Naive B cell (primary cell): ENCODE results near the gene FRRS1. TPM values are rescaled to one million over a fixed set of nuclear protein-coding genes. Genes with fewer than 3 reads are reported as not detected.
"Not testable (repeated sequence)": the region's sequence is repeated elsewhere in the genome, so short reads cannot be mapped to it uniquely, and the experiment has no call there.

Source experiments
- ATAC-seq, 2 donors: fragments of 150-1000 bp; cut with Tn5 transposase; 2 replicates each; pipeline ENCODE4 v1.10.0; 2021; ENCODE audit warnings: low read depth in 2 of 2, mild to moderate bottlenecking in 2 of 2, moderate library complexity in 2 of 2
- DNase-seq: peaks from one replicate; pipeline ENCODE4 v3.0.0; 2022
- H3K27ac Mint-ChIP-seq, 6 donors: one replicate each; pipeline ENCODE4 v1.8.0; 2020 to 2022; ENCODE audit warnings: mild to moderate bottlenecking in 6 of 6, mixed read lengths in 6 of 6, moderate library complexity in 5 of 6, inconsistent platforms in 2 of 6
- H3K27me3 Mint-ChIP-seq, 3 donors: one replicate each; pipeline ENCODE4 v1.8.0; 2021 to 2022; ENCODE audit warnings: mixed read lengths in 3 of 3, mild to moderate bottlenecking in 1 of 3
- H3K36me3 Mint-ChIP-seq, 2 donors: one replicate each; pipeline ENCODE4 v1.8.0; 2020 to 2022; ENCODE audit warnings: mixed read lengths in 2 of 2, inconsistent platforms in 1 of 2, mild to moderate bottlenecking in 1 of 2
- H3K4me1 Mint-ChIP-seq, 3 donors: one replicate each; pipeline ENCODE4 v1.8.0; 2020 to 2022; ENCODE audit warnings: mixed read lengths in 3 of 3, inconsistent platforms in 1 of 3, mild to moderate bottlenecking in 1 of 3, moderate library complexity in 1 of 3
- H3K4me3 Mint-ChIP-seq, 8 donors: one replicate each; pipeline ENCODE4 v1.8.0; 2020 to 2022; ENCODE audit warnings: mild to moderate bottlenecking in 8 of 8, mixed read lengths in 8 of 8, moderate library complexity in 8 of 8, inconsistent platforms in 2 of 8
- H3K9me3 Mint-ChIP-seq, 7 donors: one replicate each; pipeline ENCODE4 v1.8.0; 2020 to 2022; ENCODE audit warnings: mixed read lengths in 7 of 7, mild to moderate bottlenecking in 5 of 7, inconsistent platforms in 2 of 7, moderate library complexity in 1 of 7
- polyA plus RNA-seq, 6 donors: library from polyadenylated mRNA; unstranded; fragments of 300-500 nt; fragmentation: Illumina TruSeq; gene quantifications; one replicate each; pipeline ENCODE4 v1.2.3, GENCODE V29; 2021; ENCODE audit warnings: low read depth in 6 of 6

Gene FRRS1, protein sequence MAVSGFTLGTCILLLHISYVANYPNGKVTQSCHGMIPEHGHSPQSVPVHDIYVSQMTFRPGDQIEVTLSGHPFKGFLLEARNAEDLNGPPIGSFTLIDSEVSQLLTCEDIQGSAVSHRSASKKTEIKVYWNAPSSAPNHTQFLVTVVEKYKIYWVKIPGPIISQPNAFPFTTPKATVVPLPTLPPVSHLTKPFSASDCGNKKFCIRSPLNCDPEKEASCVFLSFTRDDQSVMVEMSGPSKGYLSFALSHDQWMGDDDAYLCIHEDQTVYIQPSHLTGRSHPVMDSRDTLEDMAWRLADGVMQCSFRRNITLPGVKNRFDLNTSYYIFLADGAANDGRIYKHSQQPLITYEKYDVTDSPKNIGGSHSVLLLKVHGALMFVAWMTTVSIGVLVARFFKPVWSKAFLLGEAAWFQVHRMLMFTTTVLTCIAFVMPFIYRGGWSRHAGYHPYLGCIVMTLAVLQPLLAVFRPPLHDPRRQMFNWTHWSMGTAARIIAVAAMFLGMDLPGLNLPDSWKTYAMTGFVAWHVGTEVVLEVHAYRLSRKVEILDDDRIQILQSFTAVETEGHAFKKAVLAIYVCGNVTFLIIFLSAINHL
- 1 to 10 TPM in 1 of 6 donors, under 1 TPM in 2, not detected in 3; 0.11 to 1.5 (median 0.13) TPM for polyA plus RNA-seq

DNA sequence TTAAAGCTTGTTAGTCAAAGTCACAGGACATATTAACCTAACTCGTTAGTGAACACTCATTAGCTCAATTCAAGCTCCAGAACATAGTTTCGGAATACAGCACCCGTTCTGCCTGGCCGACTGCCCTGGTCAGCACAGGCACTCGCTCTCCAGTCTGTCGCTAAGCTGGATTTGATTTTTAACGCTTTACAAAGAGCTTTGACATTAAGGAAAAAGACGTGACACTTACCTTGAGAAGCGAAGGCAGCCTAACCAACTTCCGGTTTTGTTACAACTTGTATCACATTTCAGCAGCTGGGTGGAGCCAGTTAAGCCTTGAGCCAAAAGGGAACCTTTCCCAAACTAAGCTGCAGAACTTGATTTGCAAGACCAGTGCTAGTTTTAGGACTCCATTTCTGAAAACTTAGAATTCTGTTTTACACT is at the start of gene FRRS1:
Gene FRRS1, minus strand, starts transcription at position 258 of the 423 bp plus-strand sequence. CDS start 17,867 bp downstream, outside the sequence.
- peak; percentile 35 for DNase-seq
- H3K4me3 Mint-ChIP-seq: peak within 1 kb of the TSS; percentile 87 to 99 (median 94)
- no peaks in the 10 kb centered on the region for H3K36me3 Mint-ChIP-seq
- peaks cover 0 to 23% (median 13%) of the 10 kb centered on the region in 3 donors for H3K27me3 Mint-ChIP-seq
- H3K9me3 Mint-ChIP-seq: no peaks in the 10 kb centered on the region
- H3K4me1 Mint-ChIP-seq: peaks cover 0 to 10% (median 7%) of the 10 kb centered on the region in 3 donors
- peak; percentile 87 to 92 for ATAC-seq
- peak within 1 kb of the TSS in 5 of 6 donors; percentile 67 to 98 (median 95) for H3K27ac Mint-ChIP-seq

DNA sequence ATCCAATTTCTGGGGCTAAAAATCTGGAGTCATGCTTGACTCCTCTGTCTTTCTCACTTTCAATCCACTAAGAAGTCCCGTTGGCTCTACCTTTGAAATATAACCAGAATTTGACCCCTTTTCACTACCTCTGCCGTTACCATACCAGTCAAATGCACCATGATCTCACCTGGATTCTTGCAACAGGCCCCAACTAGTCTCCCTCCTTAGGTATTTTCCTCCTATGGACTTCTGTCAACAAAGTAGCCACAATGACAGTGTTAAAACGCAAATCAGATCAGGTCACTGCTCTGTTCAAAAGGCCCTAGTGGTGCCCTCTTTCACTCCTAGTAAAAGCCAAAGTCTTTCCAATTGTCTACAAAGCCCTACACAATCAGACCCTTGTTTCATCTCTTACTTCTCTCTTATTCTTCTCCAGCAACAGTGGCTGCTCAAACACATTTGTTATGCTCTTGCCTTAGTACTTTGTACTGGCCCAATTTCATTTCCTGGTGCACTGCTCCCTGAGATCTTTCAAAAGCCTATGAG is 48.0 kb upstream of the FRRS1 start:
- Mint-ChIP-seq H3K4me1 (no peaks in the 10 kb centered on the region), H3K4me3 (no peak overlapping the region), H3K27me3 (peaks cover 12 to 25% (median 20%) of the 10 kb centered on the region in 3 donors), H3K9me3 (no peaks in the 10 kb centered on the region), H3K36me3 (no peaks in the 10 kb centered on the region), H3K27ac (peak overlapping the region in 1 of 6 donors; percentile 2)
- ATAC-seq (no peak), DNase-seq (no peak)

DNA sequence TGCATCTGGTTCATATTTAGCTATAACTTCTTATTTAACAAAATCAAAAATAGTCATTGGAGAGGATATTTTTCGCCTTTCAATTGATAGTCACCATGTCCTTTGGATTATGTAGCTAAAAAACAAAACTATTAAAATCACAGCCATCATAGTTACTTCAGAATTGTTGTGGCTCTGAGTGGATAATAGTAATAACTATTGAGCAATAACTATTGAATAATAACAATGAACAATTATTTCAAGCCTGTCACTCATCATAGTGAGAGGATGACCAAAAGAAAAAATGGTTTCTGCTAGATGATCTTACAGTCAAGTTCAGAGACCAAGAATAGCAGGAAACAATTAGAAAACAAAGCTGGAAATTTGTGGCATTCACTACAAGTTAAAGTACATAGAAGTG is 45.3 kb upstream of the FRRS1 start:
- no peak for ATAC-seq
- Mint-ChIP-seq H3K36me3 (no peaks in the 10 kb centered on the region), H3K4me3 (no peak overlapping the region), H3K4me1 (peaks cover 0 to 3% (median 0%) of the 10 kb centered on the region in 3 donors), H3K27me3 (peaks cover 12 to 30% (median 25%) of the 10 kb centered on the region in 3 donors), H3K27ac (no peak overlapping the region), H3K9me3 (no peaks in the 10 kb centered on the region)
- DNase-seq: no peak

DNA sequence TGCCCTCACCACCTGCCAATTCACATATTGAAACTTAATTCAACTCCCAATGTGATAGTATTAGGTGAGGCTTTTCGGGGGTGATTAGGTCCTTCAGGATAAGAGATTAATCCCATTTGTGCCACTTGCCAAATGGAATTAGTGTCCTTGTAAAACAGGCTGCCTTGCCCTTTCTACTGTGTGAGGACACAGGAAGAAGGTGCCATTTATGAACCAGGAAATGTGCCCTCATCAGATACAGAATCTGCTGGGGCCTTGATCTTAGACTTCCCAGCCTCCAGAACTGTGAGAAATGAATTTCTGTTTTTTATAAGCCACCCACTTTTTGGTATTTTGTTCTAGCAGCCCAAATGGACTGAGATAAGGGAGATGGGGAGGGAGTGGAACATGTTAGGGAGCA is 44.6 kb upstream of the FRRS1 start:
- H3K36me3 Mint-ChIP-seq: no peaks in the 10 kb centered on the region
- no peaks in the 10 kb centered on the region for H3K9me3 Mint-ChIP-seq
- H3K27ac Mint-ChIP-seq: no peak overlapping the region
- ATAC-seq (no peak), DNase-seq (no peak)
- no peak overlapping the region for H3K4me3 Mint-ChIP-seq
- H3K4me1 Mint-ChIP-seq: peaks cover 0 to 3% (median 0%) of the 10 kb centered on the region in 3 donors
- H3K27me3 Mint-ChIP-seq: peaks cover 8 to 27% (median 25%) of the 10 kb centered on the region in 3 donors

DNA sequence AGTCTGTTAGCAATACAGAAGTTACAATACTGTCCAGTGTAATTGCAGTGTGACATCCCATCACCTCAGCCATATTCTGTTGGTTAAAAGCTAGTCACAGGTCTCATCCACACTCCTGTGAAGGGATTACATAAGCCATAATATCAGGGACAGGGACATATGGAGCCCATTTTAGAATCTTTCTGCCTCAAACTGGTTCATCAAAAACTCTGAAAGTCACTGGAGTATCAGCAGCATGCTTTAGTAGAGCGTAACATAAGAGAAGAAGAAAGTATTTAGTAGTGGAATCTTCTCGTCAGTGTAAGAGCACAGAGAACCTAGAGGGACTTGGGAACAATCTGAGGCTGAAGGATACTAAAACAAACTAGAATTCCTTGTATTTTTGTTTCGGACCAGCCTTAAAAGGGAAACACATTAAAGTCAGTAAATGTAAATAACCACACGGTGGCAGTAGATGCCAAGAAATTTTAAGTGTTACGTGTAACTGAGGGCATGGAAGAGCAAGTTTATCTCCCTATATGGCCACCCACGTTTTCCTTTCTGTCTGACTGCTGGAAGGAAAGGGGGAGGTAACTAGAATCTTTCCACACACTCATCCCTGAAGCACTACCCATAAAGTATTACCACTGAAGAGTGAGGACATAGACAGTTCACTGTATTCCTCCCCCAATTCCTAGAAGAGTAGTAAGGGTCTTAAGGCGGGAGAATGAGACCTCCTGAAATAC is 42.1 kb upstream of the FRRS1 start:
- H3K4me1 Mint-ChIP-seq: peaks cover 0 to 3% (median 0%) of the 10 kb centered on the region in 3 donors
- no peaks in the 10 kb centered on the region for H3K9me3 Mint-ChIP-seq
- H3K27ac Mint-ChIP-seq: no peak overlapping the region
- H3K36me3 Mint-ChIP-seq: no peaks in the 10 kb centered on the region
- no peak overlapping the region for H3K4me3 Mint-ChIP-seq
- ATAC-seq (peak; percentile 63 to 76), DNase-seq (peak; percentile 47)
- peaks cover 8 to 16% (median 14%) of the 10 kb centered on the region in 3 donors for H3K27me3 Mint-ChIP-seq

DNA sequence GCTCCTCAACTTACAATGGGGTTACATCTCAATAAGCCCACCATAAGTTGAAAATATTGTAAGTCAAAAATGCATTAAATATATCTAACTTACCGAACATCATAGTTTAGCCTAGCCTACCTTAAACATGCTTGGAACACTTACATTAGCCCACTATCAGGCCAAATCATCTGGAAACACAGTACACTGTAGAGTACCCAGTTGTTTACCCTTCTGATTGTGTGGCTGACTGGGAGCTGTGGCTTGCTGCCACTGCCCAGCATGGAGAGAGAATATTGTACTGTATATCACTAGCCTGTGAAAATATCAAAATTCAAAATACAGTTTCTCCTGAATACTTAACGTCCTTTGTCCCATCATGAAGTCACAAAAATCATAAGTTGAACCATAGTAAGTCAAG is 40.4 kb upstream of the FRRS1 start:
- Mint-ChIP-seq H3K27me3 (peaks cover 0 to 16% (median 5%) of the 10 kb centered on the region in 3 donors), H3K9me3 (no peaks in the 10 kb centered on the region), H3K4me3 (no peak overlapping the region), H3K27ac (no peak overlapping the region), H3K36me3 (no peaks in the 10 kb centered on the region), H3K4me1 (peaks cover 0 to 3% (median 0%) of the 10 kb centered on the region in 3 donors)
- DNase-seq: no peak
- ATAC-seq: no peak

DNA sequence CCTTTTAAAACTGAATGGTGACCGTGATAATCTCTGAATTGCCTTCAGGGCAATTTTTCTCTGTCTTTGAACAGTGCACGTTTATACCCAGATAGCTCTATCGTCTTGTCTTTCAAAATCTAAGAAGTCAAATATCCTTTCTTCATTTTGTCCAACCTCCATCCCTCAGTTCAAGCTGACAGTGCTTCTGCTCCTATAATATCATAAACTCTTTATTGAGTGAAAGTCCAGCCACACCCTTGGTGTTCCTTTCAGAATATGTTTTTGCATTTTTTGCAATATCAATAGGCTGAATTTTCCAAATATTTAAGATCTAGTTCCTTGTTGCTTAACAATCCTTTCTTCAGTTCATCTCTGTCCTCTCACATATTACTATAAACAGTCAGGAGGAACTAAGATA is 35.1 kb upstream of the FRRS1 start:
- Mint-ChIP-seq H3K4me3 (no peak overlapping the region), H3K36me3 (no peaks in the 10 kb centered on the region), H3K4me1 (no peaks in the 10 kb centered on the region), H3K9me3 (no peaks in the 10 kb centered on the region), H3K27me3 (peaks cover 8 to 16% (median 14%) of the 10 kb centered on the region in 3 donors), H3K27ac (no peak overlapping the region)
- DNase-seq: no peak
- no peak for ATAC-seq

DNA sequence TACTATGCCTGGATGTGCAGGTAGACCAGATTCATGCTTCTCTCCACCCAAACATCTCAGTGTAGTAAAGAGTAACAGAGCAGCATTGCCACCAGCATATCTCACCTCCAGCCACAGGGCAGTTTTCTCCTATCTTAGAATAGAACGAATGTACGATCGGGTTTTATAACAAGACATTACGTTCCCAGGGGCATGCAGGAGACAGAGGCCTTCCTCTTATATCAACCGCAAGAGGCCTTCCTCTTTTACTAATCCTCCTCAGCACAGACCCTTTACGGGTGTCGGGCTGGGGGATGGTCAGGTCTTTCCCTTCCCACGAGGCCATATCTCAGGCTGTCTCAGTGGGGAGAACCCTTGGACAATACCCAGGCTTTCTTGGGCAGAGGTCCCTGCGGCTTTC is 27.4 kb upstream of the FRRS1 start:
- H3K9me3 Mint-ChIP-seq, H3K36me3 Mint-ChIP-seq: not testable (repeated sequence)
- H3K4me1 Mint-ChIP-seq: peaks cover 12 to 14% (median 14%) of the 10 kb centered on the region in 3 donors
- H3K27ac Mint-ChIP-seq: peak overlapping the region in 2 of 6 donors; percentile 2 to 48
- ATAC-seq (peak in 1 of 2 donors; percentile 49), DNase-seq (peak; percentile 44)
- H3K4me3 Mint-ChIP-seq: peak overlapping the region in 5 of 8 donors; percentile 19 to 81 (median 42)
- peaks cover 10 to 12% (median 11%) of the 10 kb centered on the region in 3 donors for H3K27me3 Mint-ChIP-seq

DNA sequence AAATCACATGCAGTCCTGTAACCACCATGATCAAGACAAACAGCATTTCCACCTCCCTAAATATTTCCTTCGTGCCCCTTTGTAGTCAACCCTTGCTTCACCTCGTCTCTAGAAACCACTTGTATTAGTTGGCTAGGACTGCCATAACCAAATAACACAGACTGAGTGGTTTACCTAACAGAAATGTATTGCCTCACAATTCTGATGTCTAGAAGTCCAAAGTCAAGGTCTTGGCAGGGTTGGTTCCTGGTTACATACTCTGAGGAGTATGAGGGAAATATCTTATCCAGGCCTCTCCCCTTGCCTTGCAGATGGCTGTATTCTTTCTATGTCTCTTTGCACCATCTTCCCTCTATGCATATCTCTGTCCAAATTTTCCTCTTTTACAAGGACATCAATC is 23.3 kb upstream of the FRRS1 start:
- Mint-ChIP-seq H3K4me3 (no peak overlapping the region), H3K36me3 (no peaks in the 10 kb centered on the region), H3K4me1 (peaks cover 25 to 39% (median 32%) of the 10 kb centered on the region in 3 donors), H3K27me3 (peaks cover 18 to 21% (median 20%) of the 10 kb centered on the region in 3 donors), H3K9me3 (peaks cover 0 to 2% (median 0%) of the 10 kb centered on the region in 7 donors), H3K27ac (no peak overlapping the region)
- ATAC-seq (no peak), DNase-seq (no peak)

DNA sequence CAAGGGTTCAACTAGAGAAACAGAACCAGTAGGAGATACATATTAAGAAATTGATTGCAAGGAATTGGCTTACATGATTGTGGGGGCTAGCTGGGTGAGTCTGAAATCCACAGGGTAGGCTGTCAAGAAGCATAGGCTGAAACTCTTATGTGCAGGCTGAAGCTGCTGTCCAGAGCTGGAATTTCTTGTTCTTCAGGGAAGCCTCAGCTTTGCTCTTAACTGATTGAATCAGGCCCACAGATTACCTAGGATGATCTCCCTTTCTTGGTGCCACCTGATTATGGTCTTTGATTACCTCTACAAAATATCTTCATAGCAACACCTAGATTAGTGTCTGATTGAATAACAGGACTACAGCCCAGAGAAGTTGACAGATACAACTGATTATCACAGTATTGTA is 22.5 kb upstream of the FRRS1 start:
- ATAC-seq: no peak
- peaks cover 24 to 42% (median 33%) of the 10 kb centered on the region in 3 donors for H3K4me1 Mint-ChIP-seq
- H3K4me3 Mint-ChIP-seq: no peak overlapping the region
- DNase-seq: no peak
- peaks cover 18 to 21% (median 20%) of the 10 kb centered on the region in 3 donors for H3K27me3 Mint-ChIP-seq
- no peak overlapping the region for H3K27ac Mint-ChIP-seq
- no peaks in the 10 kb centered on the region for H3K36me3 Mint-ChIP-seq
- H3K9me3 Mint-ChIP-seq: peaks cover 0 to 2% (median 0%) of the 10 kb centered on the region in 7 donors

DNA sequence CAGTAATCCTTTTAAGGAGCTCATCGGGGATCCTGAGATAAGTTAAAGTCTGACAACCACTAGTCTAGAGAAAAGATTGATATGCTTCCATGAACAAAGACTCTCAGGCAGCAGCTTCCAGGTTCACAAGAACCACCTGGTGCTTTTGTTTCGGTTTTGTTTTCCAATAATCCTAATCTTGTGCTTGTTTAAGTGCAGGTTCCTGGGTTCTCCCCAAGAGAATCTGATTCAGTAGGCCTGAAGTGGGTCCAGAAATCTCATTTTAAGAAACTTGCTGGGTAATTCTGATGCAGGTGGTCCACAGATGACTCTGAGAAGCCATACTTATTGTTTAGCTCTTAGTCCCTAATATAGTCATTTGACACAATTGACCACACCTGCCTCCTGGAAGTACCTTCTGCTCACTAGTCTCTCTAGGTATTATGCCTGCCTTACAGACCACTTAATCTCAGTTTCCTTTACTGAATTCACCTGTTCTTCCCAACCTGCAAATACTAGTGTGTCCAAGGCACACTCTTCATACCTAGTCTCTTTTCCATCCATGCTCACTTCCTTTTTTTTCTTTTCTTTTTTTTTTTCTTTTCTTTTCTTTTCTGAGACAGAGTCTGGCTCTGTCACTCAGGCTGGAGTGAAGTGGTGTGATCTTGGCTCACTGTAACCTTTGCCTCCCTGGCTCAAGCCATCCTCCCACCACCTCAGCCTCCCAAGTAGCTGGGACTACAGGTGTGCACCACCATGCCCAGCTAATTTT is 20.5 kb upstream of the FRRS1 start:
- ATAC-seq: peak in 1 of 2 donors; percentile 28
- no peak overlapping the region for H3K4me3 Mint-ChIP-seq
- H3K27me3 Mint-ChIP-seq: peaks cover 27 to 30% (median 27%) of the 10 kb centered on the region in 3 donors
- no peak for DNase-seq
- no peak overlapping the region for H3K27ac Mint-ChIP-seq
- H3K9me3 Mint-ChIP-seq: peaks cover 0 to 2% (median 0%) of the 10 kb centered on the region in 7 donors
- peaks cover 22 to 38% (median 33%) of the 10 kb centered on the region in 3 donors for H3K4me1 Mint-ChIP-seq
- no peaks in the 10 kb centered on the region for H3K36me3 Mint-ChIP-seq

DNA sequence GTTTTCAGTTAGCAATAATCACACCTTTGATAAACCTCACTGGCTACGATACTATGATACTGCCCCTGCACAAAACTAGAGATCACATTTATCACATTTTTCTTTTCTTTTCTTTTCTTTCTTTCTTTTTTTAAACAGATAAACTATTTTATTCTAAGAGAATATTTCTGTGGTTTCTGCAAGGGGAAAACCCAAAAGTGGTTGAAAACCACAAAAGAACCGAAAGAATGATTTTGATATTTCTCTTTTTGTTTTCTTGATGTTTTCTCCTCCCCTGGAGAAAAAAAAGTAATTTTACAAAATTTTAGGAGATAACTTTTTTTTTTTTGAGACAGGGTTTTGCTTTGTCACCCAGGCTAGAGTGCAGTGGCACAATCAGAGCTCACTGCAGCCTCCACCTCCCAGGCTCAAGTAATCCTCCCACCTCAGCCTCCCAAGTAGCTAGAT is 18.4 kb upstream of the FRRS1 start:
- H3K9me3 Mint-ChIP-seq: peaks cover 0 to 2% (median 0%) of the 10 kb centered on the region in 7 donors
- H3K27me3 Mint-ChIP-seq: peaks cover 34 to 45% (median 41%) of the 10 kb centered on the region in 3 donors
- ATAC-seq (peak; percentile 32), DNase-seq (peak; percentile 25)
- peaks cover 22 to 38% (median 33%) of the 10 kb centered on the region in 3 donors for H3K4me1 Mint-ChIP-seq
- peak overlapping the region in 4 of 8 donors; percentile 38 to 61 (median 42) for H3K4me3 Mint-ChIP-seq
- H3K27ac Mint-ChIP-seq: peak overlapping the region in 1 of 6 donors; percentile 27
- H3K36me3 Mint-ChIP-seq: no peaks in the 10 kb centered on the region
